ENCODE measurements around the gene DPH7.
"Not testable (repeated sequence)": the region's sequence is repeated elsewhere in the genome, so short reads cannot be mapped to it uniquely, and the experiment has no call there.

DPH7 gene

GRCh38 chr9:137578518-137579258 lies at the start of gene DPH7:
Gene DPH7 (minus strand): TSS chr9:137578925. CDS start chr9:137578777, 148 bp downstream.
- DNase-seq (ENCODE audit: low spot score): peak; percentile 88

- DNase-seq (ENCODE audit: low spot score): not testable (repeated sequence)
Observed at GRCh38 chr9:137627406-137627805, 48.7 kb upstream of the DPH7 start.

GRCh38 chr9:137626464-137626863 lies 47.7 kb upstream of the DPH7 start:
- DNase-seq (ENCODE audit: low spot score): no peak

DNA sequence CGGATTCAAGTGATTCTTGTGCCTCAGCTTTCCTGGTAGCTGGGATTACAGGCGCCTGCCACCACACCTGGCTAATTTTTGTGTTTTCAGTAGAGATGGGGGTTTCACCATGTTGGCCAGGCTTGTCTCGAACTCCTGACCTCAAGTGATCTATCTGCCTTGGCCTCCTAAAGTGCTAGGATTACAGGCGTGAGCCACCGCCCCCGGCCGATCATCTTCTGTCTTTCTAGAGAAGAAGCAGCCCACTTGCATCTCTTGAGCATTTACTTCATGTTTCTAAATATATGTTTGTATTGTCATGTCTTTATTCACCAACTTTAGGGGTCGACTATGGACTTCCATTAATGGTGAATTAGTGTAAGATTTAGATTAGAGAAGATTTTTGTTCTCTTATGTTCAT lies 43.5 kb upstream of the DPH7 start:
- not testable (repeated sequence) for DNase-seq (ENCODE audit: low spot score)

DNA sequence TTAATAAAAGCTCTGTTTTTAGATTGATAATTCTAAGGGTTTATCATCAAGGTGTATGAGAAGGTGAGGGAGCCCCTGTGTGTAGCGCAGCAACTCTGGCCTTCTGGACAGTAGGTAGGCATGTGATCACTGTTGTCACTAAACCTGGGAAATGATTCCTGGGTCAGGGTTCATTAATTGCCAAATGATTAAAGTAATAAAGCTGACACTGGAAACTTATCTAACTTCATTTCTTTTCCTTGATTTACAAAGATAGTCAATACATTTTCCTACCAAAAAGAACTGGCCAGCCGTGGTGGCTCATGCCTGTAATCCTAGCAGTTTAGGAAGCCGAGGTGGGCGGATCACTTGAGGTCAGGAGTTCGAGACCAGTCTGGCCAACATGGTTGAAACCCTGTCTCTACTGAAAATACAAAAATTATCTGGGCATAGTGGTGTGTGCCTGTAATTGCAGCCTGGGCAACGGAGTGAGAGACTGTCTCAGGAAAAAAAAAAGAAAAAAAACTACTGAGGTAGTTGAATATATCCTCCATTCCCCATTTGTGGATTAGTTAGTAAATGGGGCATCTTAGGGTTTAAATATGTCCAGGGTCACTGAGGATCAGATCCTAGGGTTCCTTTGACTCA lies 42.5 kb upstream of the DPH7 start:
- no peak for DNase-seq (ENCODE audit: low spot score)

GRCh38 chr9:137620581-137620980 lies 41.9 kb upstream of the DPH7 start:
- DNase-seq (ENCODE audit: low spot score): no peak

GRCh38 chr9:137620048-137620405 lies 41.3 kb upstream of the DPH7 start:
- no peak for DNase-seq (ENCODE audit: low spot score)

DNA sequence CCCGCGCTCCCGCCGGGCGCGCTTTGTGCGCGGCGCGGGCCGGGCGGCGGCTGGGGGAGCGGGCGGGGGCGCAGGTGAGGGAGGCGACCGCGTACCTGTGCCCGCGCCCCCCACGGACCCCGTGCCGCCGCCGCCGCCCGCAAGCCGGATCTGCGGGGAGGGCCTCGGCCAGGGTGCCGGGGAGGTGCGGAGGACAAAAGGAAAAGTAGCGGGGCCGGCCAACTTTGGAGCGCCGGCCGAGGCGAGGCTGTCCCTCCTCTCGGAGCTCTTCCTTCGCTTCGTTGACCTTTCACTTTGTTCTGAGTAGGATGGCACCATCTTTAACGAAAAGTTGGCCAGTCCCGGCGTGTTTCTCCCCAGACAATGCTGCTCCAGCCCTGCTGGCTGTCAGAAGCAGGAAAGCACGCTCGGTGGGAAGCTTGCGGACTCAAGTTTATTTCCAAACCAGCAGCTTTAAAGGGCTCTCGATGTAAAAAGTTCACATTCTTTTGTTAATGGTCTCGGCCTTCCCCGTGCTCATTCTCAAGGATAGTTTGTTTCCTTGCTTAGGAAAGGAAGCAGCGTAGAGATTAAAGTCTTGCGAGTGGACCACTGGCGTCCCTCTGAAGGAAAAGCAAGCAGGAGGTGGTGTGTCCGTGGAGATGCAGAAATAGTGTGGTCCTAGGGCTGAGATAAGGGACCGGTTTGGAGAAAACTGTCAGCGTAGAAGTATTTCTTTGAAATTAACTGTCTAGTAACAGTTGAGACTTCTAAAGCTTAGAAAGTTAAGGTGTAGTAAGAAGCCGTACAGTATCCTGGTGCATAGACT lies 40.7 kb upstream of the DPH7 start:
- DNase-seq (ENCODE audit: low spot score): no peak

DNA sequence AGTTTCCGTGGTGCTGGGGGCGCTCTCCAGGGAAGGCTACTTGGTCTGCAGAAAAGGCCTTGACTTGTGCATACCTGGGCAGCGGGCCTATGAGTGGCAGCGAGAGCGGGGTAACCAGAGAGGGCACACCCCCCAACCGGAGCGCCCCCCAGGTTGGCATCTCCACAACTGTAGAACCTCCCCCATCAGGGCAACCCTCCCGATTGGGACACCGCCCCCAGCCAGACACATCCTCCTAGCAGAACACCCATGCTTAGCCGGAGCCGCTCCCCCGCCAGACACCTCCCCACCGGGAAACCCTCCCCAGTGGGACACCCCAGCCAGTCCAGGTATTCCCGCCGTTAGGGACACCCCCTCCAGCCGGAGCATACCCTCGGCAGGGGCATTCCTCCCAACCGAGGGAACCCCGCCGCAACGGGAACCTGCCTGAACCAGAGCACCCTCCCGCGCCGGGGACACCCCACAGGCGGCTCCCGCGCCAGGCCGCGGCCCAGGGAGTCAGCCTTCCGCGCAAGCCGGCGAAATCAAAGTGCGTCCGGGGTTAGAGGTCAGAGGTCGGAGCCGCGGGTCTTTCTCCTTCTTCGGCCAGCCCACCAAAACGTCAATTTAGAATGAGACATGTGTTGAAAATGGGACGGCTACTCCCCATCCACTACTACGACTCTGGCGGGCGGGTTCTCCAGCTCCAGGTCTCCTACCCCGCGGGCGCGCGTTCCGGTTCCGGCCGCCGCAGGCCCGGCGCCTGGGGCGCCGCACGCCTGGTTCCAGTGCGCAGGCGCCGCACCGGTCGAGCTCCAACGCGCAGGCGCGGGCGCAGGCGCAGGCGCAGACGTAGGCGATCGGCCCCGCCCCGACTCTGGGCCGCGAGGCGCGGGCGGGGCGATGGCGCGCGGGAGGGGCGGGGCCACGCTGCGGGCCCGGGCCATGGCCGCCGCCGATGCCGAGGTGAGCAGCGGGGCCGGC lies 39.7 kb upstream of the DPH7 start, which contains the start of gene EHMT1:
Gene EHMT1, plus strand, starts transcription at position 901 of the 963 bp plus-strand sequence. Its CDS starts 24 bp downstream, at position 925.
- peak; percentile 80 for DNase-seq (ENCODE audit: low spot score)

GRCh38 chr9:137615387-137615871 lies 36.7 kb upstream of the DPH7 start:
- DNase-seq (ENCODE audit: low spot score): no peak

DNA sequence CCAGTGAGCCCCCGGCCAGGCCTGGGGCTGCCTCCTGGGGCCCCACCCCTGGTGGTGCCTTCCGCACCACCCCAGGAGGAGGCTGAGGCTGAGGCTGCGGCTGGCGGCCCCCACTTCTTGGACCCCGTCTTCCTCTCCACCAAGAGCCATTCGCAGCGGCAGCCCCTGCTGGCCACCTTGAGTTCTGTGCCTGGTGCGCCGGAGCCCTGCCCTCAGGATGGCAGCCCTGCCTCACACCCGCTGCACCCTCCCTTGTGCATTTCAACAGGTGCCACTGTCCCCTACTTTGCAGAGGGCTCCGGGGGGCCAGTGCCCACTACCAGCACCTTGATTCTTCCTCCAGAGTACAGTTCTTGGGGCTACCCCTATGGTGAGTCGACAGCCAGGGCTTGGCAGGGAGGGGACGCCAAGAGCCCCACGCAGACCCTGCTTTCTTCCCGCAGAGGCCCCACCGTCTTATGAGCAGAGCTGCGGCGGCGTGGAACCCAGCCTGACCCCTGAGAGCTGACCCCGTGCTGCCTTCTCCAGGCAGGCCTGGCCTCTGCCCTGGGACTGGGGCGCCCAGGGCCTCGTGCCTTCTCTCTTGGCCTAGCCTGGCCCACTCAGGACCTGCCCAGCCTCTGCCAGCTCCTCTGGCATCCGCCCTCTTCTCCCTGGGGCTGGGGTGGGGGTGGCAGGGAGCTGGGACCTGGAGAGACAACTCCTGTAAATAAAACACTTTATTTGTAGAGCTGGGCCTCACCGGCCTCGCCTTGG lies 36.1 kb upstream of the DPH7 start:
- no peak for DNase-seq (ENCODE audit: low spot score)

- no peak for DNase-seq (ENCODE audit: low spot score)
Observed at GRCh38 chr9:137613738-137614523, 35.2 kb upstream of the DPH7 start.

DNA sequence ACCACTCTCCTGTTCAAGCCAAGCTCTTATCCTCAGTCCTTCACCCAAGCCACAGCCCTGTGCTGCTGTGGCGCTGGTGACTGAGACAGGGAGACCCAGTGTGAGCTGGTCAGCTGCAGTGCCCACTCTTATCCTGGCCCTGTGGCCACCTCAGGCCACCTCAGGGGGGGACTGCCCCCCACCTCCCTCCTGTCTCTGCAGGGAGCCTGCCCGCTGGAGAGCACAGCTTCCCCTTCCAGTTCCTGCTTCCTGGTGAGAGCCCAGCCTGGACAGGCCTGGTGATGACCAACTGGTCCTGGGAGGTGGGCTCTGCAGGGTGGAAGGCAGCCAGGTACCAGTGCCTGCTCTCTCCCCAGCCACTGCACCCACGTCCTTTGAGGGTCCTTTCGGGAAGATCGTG lies 34.5 kb upstream of the DPH7 start:
- no peak for DNase-seq (ENCODE audit: low spot score)

DNA sequence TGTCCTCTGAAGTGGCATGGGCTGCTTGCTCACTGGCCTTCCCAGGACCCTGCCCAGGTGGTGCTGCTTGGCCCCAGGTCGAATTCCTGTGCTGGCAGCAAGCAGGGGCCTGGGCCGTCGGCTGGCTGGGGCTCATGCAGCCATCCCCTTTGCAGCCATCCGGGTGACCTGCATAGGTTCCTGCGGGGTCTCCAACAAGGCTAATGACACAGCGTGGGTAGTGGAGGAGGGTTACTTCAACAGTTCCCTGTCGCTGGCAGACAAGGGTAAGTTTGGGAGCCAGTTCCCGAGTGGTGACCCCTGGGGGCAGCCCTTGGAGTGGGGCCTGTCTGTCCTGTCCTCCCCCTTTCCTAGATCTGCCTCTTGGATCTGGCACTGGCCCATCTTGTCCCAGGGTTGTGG lies 34.0 kb upstream of the DPH7 start:
- DNase-seq (ENCODE audit: low spot score): no peak

- DNase-seq (ENCODE audit: low spot score): no peak
Observed at GRCh38 chr9:137611623-137612609, 33.2 kb upstream of the DPH7 start.

GRCh38 chr9:137610944-137611343 lies 32.2 kb upstream of the DPH7 start:
- no peak for DNase-seq (ENCODE audit: low spot score)

- no peak for DNase-seq (ENCODE audit: low spot score)
Observed at GRCh38 chr9:137607141-137607857, 28.6 kb upstream of the DPH7 start.

- no peak for DNase-seq (ENCODE audit: low spot score)
Observed at GRCh38 chr9:137606734-137607138, 28.0 kb upstream of the DPH7 start.

Measured in pons (tissue), 1 donor.